Epithelial cell of prostate (primary cell): ENCODE results near the gene DOCK8.

ENCODE experiments used
- DNase-seq: peaks from one replicate; pipeline ENCODE4 v3.0.0-alpha.2; 2011; ENCODE audit warnings: low read depth, low spot score
- H3K27ac ChIP-seq: fragments of 450-650 bp; 2 replicates; pipeline ENCODE4 v1.5.1; 2017; ENCODE audit warnings: mild to moderate bottlenecking

The DOCK8 gene

GRCh38 chr9:353077-353476 is 138.4 kb downstream of the DOCK8 start:
- DNase-seq, result no peak
- no peak overlapping the region for H3K27ac ChIP-seq

- no peak overlapping the region for H3K27ac ChIP-seq
- no peak for DNase-seq
Observed at GRCh38 chr9:354453-354852, 139.8 kb downstream of the DOCK8 start.

- DNase-seq, result no peak
- no peak overlapping the region for H3K27ac ChIP-seq
Observed at GRCh38 chr9:357560-357959, 142.9 kb downstream of the DOCK8 start.

GRCh38 chr9:362561-363273 is 148.1 kb downstream of the DOCK8 start:
- no peak overlapping the region for H3K27ac ChIP-seq
- DNase-seq, result no peak

- no peak for DNase-seq
- H3K27ac ChIP-seq, result no peak overlapping the region
Observed at GRCh38 chr9:363274-363612, 148.6 kb downstream of the DOCK8 start.

GRCh38 chr9:365436-365835 is 150.8 kb downstream of the DOCK8 start:
- no peak overlapping the region for H3K27ac ChIP-seq
- DNase-seq, result no peak

- DNase-seq, result no peak
- H3K27ac ChIP-seq, result no peak overlapping the region
Observed at GRCh38 chr9:366620-367019, 152.0 kb downstream of the DOCK8 start.

- no peak overlapping the region for H3K27ac ChIP-seq
- DNase-seq, result no peak
Observed at GRCh38 chr9:370086-370485, 155.4 kb downstream of the DOCK8 start.

- H3K27ac ChIP-seq, result no peak overlapping the region
Observed at GRCh38 chr9:371349-371748, 156.7 kb downstream of the DOCK8 start.

GRCh38 chr9:372128-372527 is 157.5 kb downstream of the DOCK8 start:
- DNase-seq, result no peak
- no peak overlapping the region for H3K27ac ChIP-seq

More at GRCh38 chr9:371349-371748, 156.7 kb downstream of the DOCK8 start:
- no peak for DNase-seq

- H3K27ac ChIP-seq, result no peak overlapping the region
- DNase-seq, result no peak
Observed at GRCh38 chr9:373759-374206, 159.1 kb downstream of the DOCK8 start.

- no peak for DNase-seq
- no peak overlapping the region for H3K27ac ChIP-seq
Observed at GRCh38 chr9:374736-375135, 160.1 kb downstream of the DOCK8 start.

- no peak overlapping the region for H3K27ac ChIP-seq
- no peak for DNase-seq
Observed at GRCh38 chr9:376115-376514, 161.4 kb downstream of the DOCK8 start.

GRCh38 chr9:378263-378662 is 163.6 kb downstream of the DOCK8 start:
- H3K27ac ChIP-seq, result no peak overlapping the region

GRCh38 chr9:382383-382782 is 167.7 kb downstream of the DOCK8 start:
- no peak for DNase-seq
- no peak overlapping the region for H3K27ac ChIP-seq

More at GRCh38 chr9:378263-378662, 163.6 kb downstream of the DOCK8 start:
- no peak for DNase-seq

GRCh38 chr9:385818-386398 is 171.2 kb downstream of the DOCK8 start:
- no peak overlapping the region for H3K27ac ChIP-seq
- no peak for DNase-seq

GRCh38 chr9:389159-389558 is 174.5 kb downstream of the DOCK8 start:
- no peak for DNase-seq
- no peak overlapping the region for H3K27ac ChIP-seq

- no peak overlapping the region for H3K27ac ChIP-seq
- DNase-seq, result no peak
Observed at GRCh38 chr9:389758-390157, 175.1 kb downstream of the DOCK8 start.

- no peak overlapping the region for H3K27ac ChIP-seq
- no peak for DNase-seq
Observed at GRCh38 chr9:392077-392804, 177.6 kb downstream of the DOCK8 start.

- no peak for DNase-seq
- H3K27ac ChIP-seq, result no peak overlapping the region
Observed at GRCh38 chr9:394347-395052, 179.8 kb downstream of the DOCK8 start.

GRCh38 chr9:396396-396795 is 181.7 kb downstream of the DOCK8 start:
- no peak overlapping the region for H3K27ac ChIP-seq
- no peak for DNase-seq
